Renal cortical epithelial cell (primary cell): ENCODE measurements around the gene EFNB2. TPM values are rescaled to one million over a fixed set of nuclear protein-coding genes. Genes with fewer than 3 reads are reported as not detected.

Experiments
- DNase-seq: peaks from one replicate; pipeline ENCODE4 v3.0.0-alpha.2; 2011; ENCODE audit warnings: low read depth
- total RNA-seq: library from RNA; depleted of rRNA; stranded (reverse); fragments of >200 nt; gene quantifications from 2 replicates; pipeline ENCODE4 v1.2.3, GENCODE V29; 2014

Gene EFNB2
- total RNA-seq, 1 donor from 2014 or later = 31.0 TPM

DNA sequence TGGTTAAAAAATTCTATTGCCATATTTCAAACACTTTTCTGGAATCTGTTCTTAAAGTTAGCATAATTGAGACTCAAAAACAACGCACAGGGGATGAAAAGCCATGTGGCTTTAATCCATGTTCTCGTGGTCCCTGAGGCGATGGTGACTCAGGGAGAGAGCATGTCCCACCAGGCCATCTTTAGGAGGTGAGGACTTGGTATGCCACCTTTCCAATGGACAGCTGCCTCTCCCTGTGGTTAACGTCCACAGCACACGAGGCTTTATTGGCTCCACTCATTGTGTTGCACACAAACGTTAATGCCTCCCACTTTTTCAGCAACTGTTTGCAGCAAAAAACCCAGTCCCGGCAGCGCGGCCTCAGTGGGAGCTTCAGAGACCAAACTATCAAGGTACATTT is 51.4 kb downstream of the EFNB2 start:
- no peak for DNase-seq

DNA sequence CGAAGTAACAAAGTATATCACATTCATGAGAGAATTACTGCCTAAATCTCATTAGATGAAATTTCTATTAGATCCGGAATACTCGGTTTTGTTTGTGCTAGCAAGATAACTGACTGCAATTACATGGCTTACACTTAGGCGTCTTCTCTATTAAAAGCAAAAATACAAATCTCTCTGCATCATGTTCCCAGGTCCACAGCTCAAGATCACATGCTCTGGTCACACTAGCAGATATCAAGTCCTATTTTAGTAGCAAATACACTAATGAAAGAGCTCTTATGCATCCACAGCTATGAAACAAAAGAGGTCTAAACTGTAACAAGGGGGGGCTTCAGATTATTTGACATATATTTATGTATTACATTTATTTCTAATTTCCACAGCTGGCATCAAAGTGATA is 53.5 kb downstream of the EFNB2 start:
- no peak for DNase-seq

DNA sequence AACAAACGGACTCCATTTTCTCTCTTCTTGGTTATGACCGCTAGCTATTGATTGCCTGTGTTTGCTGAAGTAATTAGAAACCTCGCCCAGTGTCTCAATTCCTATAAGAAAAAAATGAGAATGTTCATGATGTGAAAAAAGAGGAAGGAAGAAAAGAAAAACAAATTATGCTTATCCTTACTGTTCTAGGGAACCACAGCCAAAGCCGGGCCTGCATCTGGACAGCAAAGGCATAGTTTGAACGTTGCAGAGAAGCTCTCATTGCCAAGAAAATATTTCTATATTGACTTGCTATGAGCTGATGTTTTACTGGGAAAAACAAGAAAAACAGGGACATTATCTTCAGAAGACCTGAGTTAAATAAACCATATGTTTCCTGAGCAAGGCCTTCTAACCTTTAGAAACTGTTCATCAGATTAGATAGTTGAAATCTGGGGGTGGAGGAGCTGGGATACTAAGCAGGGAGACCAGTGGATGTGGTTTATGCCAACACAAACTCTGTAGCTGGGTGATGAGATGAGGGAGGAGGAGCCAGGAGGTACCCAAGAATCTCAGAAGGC is 55.0 kb downstream of the EFNB2 start:
- DNase-seq = no peak

DNA sequence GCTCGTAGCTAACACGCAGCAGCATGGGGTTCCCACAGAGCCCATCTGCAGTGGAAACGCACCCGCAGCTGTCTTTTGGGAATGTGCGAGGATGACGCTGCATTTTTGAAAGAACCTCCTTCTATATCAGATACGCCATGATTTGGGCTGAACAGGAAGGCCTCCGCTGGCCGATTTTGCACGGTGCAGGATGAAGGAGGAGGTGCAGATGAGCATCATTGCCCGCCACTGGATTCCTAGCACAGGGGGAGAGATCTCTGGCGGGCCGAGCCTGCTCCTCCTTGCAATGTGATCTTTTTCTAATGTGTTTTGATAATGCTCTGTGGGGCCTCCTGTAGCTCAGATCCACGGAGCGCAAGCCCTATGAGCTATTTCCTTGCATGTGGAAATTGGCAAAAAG is 55.5 kb downstream of the EFNB2 start:
- no peak for DNase-seq

DNA sequence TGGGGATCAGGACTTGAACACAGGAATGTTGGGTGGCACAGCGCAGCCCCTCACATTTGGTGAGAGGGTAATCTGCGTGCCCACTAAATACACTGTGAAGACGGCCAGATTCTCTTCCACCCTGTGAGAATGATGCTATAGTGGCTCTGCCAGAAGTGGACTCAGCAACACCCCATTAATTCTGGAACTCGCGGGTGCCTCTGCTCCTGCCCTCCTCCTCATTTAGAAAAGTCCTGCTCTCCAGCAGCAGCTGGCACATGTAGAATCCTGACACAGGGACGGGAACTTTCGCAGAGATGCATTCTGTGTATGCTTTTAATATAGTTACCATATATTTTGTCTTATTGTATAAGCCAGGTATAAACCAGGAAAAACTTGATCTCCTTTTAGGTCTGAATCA is 57.3 kb downstream of the EFNB2 start:
- DNase-seq = no peak

DNA sequence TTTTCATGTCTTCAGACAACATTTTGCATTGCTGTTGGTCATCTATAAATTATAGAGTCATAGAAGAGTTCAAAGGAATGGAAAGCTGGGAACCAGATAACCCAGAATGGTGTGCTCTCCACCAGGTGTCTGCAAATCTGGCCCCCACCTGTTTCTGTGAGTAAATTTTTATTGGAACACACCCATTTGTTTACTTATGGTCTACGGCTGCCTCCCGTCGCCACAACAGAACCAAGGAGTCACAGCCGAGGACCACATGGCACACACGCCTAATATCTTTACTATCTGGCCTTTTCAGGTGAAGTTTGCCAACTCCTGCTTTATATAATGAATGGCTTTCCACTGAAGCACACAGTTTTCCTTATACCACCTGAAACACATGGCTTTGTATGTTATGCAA is 58.2 kb downstream of the EFNB2 start:
- no peak for DNase-seq

DNA sequence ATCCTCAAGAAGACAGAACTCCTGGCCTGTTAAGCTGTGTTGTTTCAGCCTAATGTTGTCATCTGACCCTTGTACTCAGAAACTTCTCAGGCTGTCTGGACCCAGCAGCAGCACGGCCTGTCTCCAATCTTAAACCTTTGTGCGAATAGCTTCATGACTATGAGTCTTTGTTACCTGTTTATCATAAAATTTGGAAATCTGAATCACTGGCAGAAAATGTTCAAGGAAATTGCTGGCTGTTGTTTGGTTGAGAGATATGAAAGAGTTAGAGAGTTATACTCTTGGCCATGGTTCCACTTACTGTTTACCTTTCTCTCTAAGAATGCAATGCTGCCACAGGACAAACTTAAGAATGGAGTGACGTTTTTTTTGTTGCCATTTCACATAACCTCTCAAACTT is 59.6 kb downstream of the EFNB2 start:
- DNase-seq = peak; percentile 23

DNA sequence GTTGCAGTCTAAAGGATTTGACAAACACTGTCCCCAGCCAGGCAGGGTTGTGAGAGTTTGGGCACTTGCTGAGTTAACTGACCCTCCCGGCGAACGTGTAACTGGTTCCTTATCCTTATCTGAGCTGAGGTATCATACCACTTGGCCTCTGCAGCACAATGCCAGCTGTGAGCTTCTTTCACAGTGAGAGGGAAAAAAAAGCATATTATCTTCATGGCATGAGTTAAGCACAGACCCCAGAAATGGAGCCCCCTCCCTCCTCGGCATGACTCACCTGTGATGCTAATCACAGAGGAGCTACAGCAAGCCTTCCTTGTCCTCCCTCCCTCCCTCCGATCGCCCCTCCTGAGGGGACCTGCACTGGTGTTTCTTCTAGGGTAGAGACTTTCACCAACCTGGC is 60.5 kb downstream of the EFNB2 start:
- DNase-seq = no peak

DNA sequence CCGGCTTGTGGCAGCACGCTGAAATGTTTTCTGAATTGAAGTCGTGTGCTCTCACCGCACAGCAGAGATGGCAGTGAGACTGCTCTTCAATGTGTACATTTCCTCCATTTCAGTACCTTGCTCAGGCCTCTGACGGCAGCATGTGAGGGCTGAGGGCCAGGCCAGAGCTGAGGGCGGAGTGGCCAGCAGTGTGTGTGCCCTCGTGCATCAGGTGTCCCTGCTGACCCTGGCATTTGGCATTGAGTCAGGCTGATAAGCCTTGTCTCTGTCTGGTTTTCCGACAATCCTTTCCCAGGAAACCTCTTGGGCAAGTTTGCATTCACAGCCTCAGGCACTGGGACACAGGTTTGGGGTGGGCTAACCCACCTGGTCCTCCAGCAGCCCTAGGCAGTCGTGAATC is 62.3 kb downstream of the EFNB2 start:
- no peak for DNase-seq

DNA sequence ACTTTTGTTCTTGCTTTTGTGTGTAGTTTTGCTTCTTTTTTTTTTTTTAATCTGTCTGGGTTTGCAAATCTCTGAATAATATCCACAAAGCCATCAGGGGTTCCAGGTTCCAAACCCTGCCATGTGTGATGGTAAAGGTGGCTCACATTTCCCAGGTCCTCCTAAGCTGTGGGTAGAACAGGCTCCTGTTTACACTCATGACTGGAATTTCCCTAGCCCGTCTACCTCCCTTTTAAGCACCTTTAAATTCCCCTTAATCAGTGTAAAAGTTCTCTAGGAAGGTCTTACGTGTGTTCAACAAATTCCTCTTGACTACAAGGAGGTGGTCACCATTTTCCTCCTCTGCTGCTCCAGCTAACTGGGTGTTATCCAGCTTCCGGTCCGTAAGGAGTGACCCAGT is 62.8 kb downstream of the EFNB2 start:
- DNase-seq = no peak

DNA sequence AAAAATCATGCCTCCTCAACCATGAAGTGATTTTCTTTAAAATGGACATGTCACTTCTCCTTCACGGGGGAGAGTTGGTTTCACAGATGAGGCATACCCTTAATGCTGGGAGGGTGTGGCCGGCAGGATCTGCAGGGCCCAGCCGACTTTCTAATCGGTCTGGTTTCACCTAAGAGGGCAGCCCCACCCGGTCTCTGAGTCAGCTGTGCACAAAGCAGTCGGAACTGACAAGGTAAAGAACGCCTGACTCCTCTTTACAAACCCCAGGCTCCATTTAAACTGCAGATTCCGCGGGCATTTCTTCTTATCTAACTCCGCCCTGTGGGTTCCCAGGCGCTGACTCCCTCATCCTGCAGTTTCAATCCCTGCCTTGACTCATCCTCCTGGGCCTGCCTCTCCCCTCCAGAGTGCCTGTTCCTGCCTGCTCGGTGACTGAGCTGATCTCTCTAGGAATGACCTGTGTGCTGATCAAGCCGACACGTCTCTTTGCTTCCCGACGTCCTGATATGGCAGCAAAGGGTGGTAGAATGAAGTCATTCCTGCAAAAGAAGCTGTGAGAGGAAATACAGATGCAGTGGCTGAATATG is 63.4 kb downstream of the EFNB2 start:
- DNase-seq = peak; percentile 82

DNA sequence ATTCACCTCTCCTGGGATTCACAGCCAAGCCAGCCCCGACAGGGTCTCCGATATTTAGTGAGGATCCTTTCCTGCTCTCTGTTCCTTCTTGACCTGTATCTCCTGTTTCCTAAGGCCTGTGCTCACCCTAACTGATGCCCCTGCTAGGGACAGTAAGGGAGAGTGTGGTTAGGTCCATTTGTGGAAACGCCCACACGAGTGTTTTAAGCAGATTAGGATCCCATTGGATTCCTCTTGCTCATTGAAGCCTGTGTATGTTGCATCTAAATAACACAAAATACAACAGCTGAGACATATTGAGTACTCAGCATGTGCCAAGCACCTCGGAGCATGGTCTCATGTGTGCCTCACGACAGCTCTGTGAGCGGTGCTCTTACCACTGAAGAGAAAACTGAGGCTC is 64.9 kb downstream of the EFNB2 start:
- no peak for DNase-seq

DNA sequence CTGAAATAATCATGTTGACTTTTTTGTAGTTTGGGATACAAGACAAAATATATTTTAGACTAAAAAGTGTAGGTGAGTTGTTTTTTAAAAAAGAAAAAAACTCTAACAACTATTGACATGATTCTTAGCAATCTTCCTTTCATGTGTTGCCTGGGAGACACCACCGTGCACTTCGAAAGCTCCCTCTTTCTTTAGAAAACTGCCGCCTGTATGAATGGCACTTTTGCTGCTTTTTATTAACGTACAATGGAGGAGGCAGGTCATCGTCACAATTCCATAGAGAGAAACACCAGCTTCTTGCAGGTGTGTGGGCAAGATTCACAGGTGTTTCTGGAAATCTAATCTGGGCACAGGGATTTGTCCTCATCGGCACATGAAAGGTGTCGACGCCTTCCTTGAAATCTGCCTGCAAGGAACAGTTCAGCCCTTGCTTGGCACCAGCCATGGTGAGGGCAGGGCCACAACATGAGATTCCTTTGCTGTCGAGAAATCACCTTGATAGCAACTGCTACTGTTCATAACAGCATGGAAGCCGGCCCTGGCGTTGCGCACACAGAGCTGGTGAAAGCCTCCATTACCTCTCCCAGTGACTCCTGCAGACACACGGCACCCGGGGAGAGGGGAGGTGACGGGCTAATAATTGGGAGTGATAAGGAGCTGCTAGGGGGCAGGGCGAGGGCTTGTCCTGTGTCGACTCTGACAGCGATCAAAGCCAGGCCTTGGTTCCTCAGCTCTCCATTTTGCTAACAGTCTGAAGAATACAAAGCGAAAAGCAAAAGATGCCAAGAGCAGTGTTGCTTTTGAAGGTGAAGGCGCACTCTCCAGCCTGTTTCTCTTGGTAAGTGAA is 66.5 kb downstream of the EFNB2 start:
- no peak for DNase-seq

DNA sequence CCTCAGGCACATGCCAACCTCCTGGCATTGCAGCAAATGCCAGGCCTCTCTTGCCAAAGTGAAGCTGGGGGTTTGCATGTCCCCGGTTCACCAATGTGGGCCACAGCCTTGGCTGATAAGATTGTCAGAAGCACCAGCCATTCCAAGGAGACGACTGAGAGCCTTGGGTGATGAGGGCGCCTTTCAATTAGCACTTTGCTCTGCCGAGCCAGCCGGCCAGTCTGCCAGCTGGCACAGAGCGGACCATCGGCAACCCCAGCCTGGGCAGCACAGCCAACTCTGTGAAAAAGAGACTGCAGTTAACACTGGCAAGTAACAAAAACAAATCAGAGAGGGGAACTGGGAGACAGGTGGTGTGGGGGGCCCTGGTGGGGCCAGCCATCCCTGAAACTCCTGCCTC is 67.3 kb downstream of the EFNB2 start:
- DNase-seq = no peak

DNA sequence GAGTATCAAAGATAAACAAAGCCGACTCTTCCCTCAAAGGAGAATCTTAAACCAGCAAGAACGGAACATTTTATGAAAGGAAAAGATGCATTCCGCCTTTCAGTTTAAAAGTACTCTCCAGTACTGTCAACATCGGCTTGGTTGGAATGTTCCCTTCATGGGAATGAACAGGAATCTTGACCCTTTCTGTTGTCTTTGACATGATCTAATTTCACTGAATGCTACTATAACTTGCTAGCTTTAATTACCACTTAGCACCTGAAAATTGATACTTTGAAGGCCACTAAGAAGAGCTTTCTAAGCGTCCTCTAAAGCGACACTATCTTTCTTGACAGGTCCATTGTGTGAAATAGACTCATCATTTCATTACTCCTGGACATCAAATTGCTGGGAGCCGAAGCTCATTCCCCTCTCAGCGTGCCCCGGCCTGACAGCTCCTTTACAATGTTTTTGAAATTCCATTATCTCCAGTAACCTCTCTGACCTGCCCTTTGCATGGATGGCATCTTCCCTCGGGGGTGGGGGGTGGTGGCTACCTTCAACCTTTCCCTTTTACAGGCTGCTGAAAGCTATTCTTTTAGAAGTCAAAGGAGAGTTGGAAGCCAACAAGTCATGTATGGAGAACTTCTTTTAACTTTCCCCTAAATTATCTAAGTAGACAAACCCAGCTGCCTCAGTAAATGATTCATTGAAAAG is 67.9 kb downstream of the EFNB2 start:
- peak; percentile 26 for DNase-seq

DNA sequence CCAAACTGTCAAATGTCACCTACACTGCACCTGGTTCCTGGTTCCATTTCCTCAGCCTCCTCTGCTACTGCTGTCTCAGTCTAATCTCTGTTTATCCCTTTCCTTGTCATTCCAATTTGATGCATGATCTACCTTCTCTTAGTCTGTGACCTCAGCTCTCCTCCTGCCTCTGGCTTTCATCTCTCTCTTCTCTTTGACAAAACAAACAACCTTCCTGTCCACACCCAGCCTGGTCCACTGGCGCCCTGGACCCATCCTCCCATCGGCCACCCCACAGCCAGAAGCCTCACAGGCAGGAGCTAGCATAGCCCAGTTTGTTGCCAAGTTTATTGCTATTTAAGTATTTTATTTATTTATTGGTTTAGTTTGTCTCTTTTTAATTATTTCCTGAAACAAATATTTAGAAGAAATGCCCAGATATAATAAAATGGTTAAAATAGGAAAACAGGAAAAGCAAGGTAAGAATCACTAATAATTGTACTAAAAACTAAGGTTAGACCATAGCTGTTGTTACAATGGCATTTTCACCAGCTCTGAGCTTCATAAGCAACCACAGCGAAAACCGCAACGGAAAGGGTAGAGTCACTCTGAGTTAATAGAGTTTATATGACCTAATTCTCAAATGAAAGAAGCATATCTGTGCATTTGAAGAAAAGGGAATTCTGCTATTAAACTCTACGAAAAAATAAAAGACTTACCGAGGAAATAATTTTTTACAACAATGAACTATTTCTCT is 68.6 kb downstream of the EFNB2 start:
- peak; percentile 44 for DNase-seq

DNA sequence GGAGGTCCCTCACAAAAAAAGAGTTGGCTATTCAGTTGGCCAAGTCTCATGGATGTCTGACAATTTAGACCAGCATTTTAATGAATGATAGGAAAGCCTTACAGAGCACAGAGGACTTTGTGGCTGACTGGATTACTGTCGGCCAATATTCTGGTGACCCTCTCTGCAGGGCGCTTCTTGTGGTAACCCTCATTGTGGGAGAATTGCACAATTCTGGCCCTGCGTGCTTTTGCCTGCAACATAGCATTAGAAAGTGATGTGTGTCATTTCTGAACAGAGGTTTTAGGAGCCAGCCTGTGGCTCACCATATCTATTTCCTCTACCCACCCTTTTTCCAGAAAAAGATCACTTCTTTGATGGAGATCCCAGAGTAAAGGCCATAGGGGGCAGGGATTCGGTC is 71.4 kb downstream of the EFNB2 start:
- DNase-seq = peak; percentile 76

DNA sequence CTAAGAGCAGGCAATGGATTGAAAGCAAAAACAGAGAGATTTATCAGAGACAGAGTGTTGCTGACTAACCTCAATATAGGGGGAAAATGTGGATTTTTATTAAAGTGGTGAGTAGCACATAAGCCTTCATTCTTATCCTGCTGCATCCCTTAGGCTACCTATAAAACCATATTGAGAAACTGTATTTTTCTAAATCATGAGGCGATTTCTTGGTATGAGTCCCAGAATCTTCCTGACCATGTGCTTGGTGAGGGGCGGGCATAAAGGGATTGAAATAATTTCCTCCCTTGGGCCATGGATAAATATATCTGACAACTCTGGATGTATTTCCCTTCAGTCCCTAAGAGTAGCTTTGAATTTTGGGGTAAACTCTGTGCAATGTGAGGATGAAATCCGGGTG is 72.8 kb downstream of the EFNB2 start:
- no peak for DNase-seq

DNA sequence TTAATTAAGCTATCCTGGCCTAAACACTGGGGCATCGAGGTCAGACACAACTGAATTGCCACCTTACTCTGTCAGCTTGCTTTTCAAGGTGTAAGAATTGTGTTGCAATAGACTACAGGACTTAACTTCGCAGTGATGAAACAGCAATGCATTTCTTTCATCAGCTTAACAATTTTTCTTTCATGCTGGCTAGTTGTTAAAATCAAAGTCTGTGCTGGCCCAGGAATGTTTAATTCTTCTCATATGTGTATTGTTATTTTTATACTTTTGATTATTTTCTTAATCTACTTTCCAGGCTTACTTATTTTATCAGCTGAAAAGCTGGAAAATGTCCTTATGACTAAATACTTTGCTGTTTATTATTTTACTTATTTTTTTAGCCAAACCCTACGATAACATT is 79.7 kb downstream of the EFNB2 start:
- no peak for DNase-seq

DNA sequence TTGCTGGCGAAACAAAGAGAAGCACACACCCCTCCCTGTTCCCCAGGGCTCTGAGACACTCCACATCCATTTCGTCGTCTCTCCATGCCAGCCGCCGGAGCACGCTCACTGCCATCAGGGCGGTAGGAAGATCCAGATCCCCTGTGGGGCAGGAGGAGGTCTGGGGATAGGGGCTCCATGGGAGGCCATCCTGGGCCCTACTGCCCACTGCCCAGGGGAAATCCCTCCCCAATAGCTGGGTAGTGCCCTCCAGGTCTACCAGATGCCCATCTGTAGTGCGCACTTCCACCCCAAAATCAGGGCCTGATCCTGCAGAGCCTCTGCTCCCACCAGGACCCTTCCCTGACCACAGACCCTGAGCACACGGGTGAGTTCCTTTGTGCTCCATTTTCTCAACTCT is 80.3 kb downstream of the EFNB2 start:
- no peak for DNase-seq

DNA sequence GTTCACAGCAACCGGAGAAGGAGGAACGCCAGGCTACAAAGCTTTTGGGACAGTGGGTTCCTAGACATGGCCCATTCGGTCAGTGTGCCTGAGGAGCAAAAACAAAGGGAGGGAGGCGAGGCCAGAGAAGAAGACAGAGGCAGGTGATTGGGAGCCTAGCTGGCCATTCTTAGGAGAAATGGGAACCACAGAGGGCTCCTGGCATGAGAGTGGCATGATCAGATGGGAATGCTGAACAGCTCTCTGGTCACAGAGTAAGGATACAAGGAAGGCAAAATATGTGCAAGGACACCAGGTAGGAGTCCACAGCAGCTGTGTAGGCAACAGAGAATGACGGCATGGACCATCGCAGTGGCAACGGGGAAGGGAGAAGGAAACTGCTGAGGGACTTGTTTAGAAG is 82.4 kb downstream of the EFNB2 start:
- DNase-seq = no peak

DNA sequence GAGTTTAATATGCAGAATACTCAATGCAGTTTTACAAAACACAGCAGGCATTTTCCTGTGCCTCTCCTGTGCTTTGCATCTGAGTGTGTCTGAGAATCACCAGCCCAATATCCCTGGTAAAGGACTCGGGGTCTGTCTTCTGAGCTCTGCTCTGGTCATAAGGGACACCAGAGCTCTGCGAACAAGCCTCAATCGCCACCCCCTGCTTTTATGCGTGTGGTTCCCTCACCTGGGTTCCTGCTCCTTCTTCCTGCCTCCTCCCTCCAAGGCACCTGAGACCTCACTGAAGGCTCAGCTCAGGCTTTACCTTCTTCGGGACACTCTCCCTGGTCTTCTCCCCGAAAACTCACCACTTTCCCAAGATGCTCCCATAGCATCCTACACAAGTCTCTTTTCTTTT is 84.5 kb downstream of the EFNB2 start:
- no peak for DNase-seq
